Measurements from ENCODE around the gene PI4KB.

The PI4KB gene

GRCh38 chr1:151311011-151311410, 16.2 kb downstream of the PI4KB start:
- no peak for DNase-seq

- DNase-seq, result no peak
Observed at GRCh38 chr1:151309811-151310323, 17.3 kb downstream of the PI4KB start.

GRCh38 chr1:151294742-151295462, 32.3 kb downstream of the PI4KB start:
- no peak for DNase-seq

- DNase-seq, result no peak
Observed at GRCh38 chr1:151293093-151293492, 34.1 kb downstream of the PI4KB start.

- no peak for DNase-seq
Observed at GRCh38 chr1:151292207-151293030, 34.8 kb downstream of the PI4KB start.

- DNase-seq, result no peak
Observed at GRCh38 chr1:151290709-151291303, 36.4 kb downstream of the PI4KB start.

GRCh38 chr1:151289991-151290708, 37.1 kb downstream of the PI4KB start:
- no peak for DNase-seq

GRCh38 chr1:151289080-151289935, 37.9 kb downstream of the PI4KB start:
- no peak for DNase-seq

GRCh38 chr1:151288502-151288901, 38.7 kb downstream of the PI4KB start:
- no peak for DNase-seq

- no peak for DNase-seq
Observed at GRCh38 chr1:151287767-151288500, 39.3 kb downstream of the PI4KB start.

- DNase-seq, result no peak
Observed at GRCh38 chr1:151287341-151287699, 39.9 kb downstream of the PI4KB start.

GRCh38 chr1:151286619-151287340, 40.4 kb downstream of the PI4KB start:
- no peak for DNase-seq

- DNase-seq, result no peak
Observed at GRCh38 chr1:151284013-151284577, 43.1 kb downstream of the PI4KB start.

- peak in 2 of 5 experiments; percentile 10 to 39 for DNase-seq
Observed at GRCh38 chr1:151282883-151283725, 44.1 kb downstream of the PI4KB start.

- peak; percentile 93 to 100 (median 97) for DNase-seq
Observed at GRCh38 chr1:151281969-151282882, 45.0 kb downstream of the PI4KB start, which contains the start of gene ZNF687. Gene ZNF687, plus strand, starts transcription at chr1:151282299. Its CDS starts 3,993 bp downstream, at chr1:151286292.

- DNase-seq, result peak; percentile 86 to 97 (median 92)
Observed at GRCh38 chr1:151281225-151281968, 45.8 kb downstream of the PI4KB start.

- DNase-seq, result no peak
Observed at GRCh38 chr1:151277249-151277648, 50.0 kb downstream of the PI4KB start.

Data from T-helper 2 cell (primary cell).